Measurements from ENCODE around the gene CARMIL3. TPM values are rescaled to one million over a fixed set of nuclear protein-coding genes. Genes with fewer than 3 reads are reported as not detected.

CARMIL3 gene
- total RNA-seq, 2 experiments from 2014 or later, result 0.21 to 0.32 TPM

DNA sequence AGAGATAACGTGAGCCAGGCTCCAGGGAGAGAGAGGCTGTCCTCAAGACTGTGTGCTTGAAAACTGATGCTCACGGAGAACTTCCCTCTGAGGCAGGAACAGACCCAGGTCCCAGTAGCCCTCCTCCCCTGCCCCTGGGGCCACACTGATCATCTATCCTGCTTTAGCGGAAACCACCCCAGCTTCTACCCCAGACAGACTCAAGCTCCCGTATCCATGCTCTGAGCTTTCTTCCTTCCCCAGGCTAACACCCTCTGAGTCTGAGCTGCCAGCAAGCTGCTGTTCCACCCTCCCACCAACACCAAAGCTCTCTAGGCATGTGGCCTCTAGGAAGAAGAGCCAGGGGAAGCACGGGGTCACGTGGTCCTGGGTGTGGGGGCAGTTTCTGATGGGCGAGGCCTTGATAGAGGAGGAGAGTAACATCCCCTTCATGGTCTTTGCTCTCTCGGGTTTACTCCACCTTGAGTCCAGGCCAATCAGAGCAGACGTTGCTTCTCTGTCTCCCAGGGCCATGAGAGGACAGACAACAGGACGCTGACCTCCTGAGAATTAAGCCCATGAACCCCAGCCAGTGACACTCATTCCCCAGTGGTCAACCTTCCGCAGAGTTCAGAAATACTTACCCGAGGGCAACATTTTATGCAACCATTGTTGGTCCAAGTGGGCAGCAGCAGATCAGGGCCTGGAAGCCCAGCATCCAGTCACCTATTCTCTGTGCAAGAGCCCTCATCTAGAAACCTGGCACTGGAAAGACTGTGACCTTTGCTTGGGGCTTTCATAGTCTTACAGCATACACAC, 43.7 kb downstream of the CARMIL3 start:
- peak overlapping the region; percentile 93 for H3K4me2 ChIP-seq (ENCODE audit: low read length)
- intact Hi-C loops (cut with micrococcal nuclease; ENCODE audit: unreplicated experiment), result no loop called here
- H3K9me3 ChIP-seq (ENCODE audit: low read length), result no peaks in the 10 kb centered on the region
- H3K36me3 ChIP-seq (ENCODE audit: insufficient read depth, low read length), result no peaks in the 10 kb centered on the region
- TF ChIP-seq, protein P1, sequence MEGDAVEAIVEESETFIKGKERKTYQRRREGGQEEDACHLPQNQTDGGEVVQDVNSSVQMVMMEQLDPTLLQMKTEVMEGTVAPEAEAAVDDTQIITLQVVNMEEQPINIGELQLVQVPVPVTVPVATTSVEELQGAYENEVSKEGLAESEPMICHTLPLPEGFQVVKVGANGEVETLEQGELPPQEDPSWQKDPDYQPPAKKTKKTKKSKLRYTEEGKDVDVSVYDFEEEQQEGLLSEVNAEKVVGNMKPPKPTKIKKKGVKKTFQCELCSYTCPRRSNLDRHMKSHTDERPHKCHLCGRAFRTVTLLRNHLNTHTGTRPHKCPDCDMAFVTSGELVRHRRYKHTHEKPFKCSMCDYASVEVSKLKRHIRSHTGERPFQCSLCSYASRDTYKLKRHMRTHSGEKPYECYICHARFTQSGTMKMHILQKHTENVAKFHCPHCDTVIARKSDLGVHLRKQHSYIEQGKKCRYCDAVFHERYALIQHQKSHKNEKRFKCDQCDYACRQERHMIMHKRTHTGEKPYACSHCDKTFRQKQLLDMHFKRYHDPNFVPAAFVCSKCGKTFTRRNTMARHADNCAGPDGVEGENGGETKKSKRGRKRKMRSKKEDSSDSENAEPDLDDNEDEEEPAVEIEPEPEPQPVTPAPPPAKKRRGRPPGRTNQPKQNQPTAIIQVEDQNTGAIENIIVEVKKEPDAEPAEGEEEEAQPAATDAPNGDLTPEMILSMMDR (conservative IDR thresholded peaks at IDR 0.05; ENCODE audit: low read length), result no peak
- TF ChIP-seq EZH2phosphoT487 (IDR thresholded peaks at IDR 0.05; ENCODE audit: borderline replicate concordance, low read depth, low read length), result no peak
- DNase-seq (ENCODE audit: low spot score), result peak; percentile 66
- peak overlapping the region; percentile 81 for H3K4me3 ChIP-seq (ENCODE audit: low read depth, low read length, poor library complexity, severe bottlenecking)
- H3K79me2 ChIP-seq (ENCODE audit: insufficient read depth, low read depth, low read length), result no peaks in the 10 kb centered on the region
- no peaks in the 10 kb centered on the region for H3K9me2 ChIP-seq (ENCODE audit: insufficient read depth, low read length)
- ChIA-PET POLR2A (interaction anchor here (0.6 to 6.8 kb wide), 11 partner anchors 12 to 541 kb away, joined by 3 to 80 read pairs (median 6); partner anchors contain the start of genes DCAF11, EMC9, FITM1 and IRF9), CTCF (ENCODE audit: unreplicated experiment) (interaction anchor here (1.0 to 1.9 kb wide), 3 partner anchors 15 to 66 kb away, joined by 3 to 5 read pairs (median 4); partner anchors contain the start of gene IRF9)
- peaks cover 32% of the 10 kb centered on the region for H3K4me1 ChIP-seq (ENCODE audit: insufficient read depth, low read length, poor library complexity, severe bottlenecking)
- H4K20me1 ChIP-seq (ENCODE audit: insufficient read depth, low read length), result no peaks in the 10 kb centered on the region
- BruUV-seq (replicated peaks), result no TSS peak
- peak overlapping the region; percentile 75 for H3K27ac ChIP-seq (ENCODE audit: low read depth, low read length, poor library complexity, severe bottlenecking)
- H2AFZ ChIP-seq (ENCODE audit: low read length), result peak overlapping the region; percentile 47; the same call in 1 of the 2 replicates

DNA sequence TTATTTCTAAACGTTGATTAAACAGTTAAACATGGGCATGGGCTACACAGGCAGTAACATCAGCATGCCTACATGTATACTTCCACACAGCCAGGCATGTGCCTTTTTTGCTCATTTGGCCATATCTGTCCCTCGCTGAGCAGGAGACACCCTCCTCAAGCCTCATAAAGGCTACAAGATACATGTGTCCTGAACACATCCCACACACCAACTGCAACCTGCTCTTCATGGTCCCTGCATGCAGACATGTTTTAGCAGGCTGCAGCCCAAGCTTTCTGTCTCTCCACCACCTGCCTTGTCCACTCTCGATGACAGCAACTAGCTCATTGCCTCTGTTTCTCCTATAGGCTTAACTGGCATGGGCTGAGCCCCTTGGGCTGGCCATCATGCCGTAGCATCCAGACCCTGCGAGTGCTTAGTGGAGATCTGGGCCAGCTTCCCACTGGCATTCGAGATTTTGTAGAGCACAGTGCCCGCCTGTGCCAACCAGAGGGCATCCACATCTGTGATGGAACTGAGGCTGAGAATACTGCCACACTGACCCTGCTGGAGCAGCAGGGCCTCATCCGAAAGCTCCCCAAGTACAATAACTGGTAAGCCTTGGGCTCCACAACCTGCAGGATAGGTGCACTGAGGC, 44.9 kb downstream of the CARMIL3 start:
- Histone ChIP-seq H3K27ac (ENCODE audit: low read depth, low read length, poor library complexity, severe bottlenecking) (no peak overlapping the region), H4K20me1 (ENCODE audit: insufficient read depth, low read length) (no peaks in the 10 kb centered on the region), H3K79me2 (ENCODE audit: insufficient read depth, low read depth, low read length) (no peaks in the 10 kb centered on the region), H3K4me2 (ENCODE audit: low read length) (no peak overlapping the region), H3K9me3 (ENCODE audit: low read length) (no peaks in the 10 kb centered on the region), H3K4me3 (ENCODE audit: low read depth, low read length, poor library complexity, severe bottlenecking) (no peak overlapping the region), H3K9me2 (ENCODE audit: insufficient read depth, low read length) (no peaks in the 10 kb centered on the region), H3K4me1 (ENCODE audit: insufficient read depth, low read length, poor library complexity, severe bottlenecking) (peaks cover 28% of the 10 kb centered on the region), H2AFZ (ENCODE audit: low read length) (no peak overlapping the region), H3K36me3 (ENCODE audit: insufficient read depth, low read length) (no peaks in the 10 kb centered on the region)
- BruUV-seq (replicated peaks), result no TSS peak
- no peak for DNase-seq (ENCODE audit: low spot score)
- TF ChIP-seq, protein P1 (conservative IDR thresholded peaks at IDR 0.05; ENCODE audit: low read length), result no peak
- no peak for TF ChIP-seq EZH2phosphoT487 (IDR thresholded peaks at IDR 0.05; ENCODE audit: borderline replicate concordance, low read depth, low read length)
- ChIA-PET POLR2A (interaction anchor here (0.6 to 6.8 kb wide), 6 partner anchors 11 to 586 kb away, joined by 3 to 80 read pairs (median 4); partner anchors contain the start of genes DCAF11 and NRL), CTCF (ENCODE audit: unreplicated experiment) (interaction anchor here (0.6 kb wide), 1 partner anchor 12 kb away, joined by 3 read pairs; no protein-coding TSS in a partner anchor)
- intact Hi-C loops (cut with micrococcal nuclease; ENCODE audit: unreplicated experiment), result no loop called here

Measured in OCI-LY7 (cell line).